ENCODE data around the gene ANOS1.
A peak's percentile ranks its signal among the peaks of the same experiment; 100 is the strongest.
"Not testable (repeated sequence)": the region's sequence is repeated elsewhere in the genome, so short reads cannot be mapped to it uniquely, and the experiment has no call there.

ANOS1 gene, protein sequence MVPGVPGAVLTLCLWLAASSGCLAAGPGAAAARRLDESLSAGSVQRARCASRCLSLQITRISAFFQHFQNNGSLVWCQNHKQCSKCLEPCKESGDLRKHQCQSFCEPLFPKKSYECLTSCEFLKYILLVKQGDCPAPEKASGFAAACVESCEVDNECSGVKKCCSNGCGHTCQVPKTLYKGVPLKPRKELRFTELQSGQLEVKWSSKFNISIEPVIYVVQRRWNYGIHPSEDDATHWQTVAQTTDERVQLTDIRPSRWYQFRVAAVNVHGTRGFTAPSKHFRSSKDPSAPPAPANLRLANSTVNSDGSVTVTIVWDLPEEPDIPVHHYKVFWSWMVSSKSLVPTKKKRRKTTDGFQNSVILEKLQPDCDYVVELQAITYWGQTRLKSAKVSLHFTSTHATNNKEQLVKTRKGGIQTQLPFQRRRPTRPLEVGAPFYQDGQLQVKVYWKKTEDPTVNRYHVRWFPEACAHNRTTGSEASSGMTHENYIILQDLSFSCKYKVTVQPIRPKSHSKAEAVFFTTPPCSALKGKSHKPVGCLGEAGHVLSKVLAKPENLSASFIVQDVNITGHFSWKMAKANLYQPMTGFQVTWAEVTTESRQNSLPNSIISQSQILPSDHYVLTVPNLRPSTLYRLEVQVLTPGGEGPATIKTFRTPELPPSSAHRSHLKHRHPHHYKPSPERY

DNA sequence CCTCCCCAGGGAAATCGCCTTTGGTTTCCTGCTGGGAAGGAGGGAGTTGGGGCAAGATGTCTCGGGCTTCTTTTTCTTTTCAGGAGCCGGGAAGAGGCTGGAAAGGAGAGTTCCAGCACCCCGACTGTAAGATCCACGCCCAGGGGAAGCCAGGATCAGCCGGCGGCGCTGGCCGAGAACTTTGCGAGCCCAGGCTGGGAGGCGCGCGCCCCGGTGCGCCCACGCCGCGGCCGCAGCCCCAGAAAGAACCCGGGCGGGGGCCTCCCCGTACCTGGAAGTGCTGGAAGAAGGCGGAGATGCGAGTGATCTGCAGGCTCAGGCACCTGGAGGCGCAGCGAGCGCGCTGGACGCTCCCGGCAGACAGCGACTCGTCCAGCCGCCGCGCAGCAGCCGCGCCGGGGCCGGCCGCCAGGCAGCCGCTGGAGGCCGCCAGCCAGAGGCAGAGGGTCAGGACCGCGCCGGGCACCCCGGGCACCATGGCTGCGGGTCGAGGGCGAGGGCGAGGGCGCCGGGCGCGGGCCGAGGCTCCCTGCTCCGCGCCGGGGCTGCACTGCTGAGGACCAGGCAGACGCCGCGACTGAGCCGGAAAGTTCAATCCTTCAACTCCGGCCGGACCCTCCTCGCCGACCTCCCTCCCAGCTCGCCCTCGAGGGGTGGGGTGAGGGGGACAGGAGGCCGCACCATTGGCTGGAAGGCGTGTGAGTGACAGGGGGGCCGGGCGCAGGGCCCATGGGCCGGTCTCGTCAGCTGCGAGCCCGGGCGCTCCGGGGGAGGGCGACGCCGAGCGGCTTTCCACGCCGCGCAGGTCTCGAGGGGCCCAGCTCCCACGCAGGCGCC, at the start of gene ANOS1:
TSS of gene ANOS1 (minus strand) at position 579 of the 837 bp plus-strand sequence. CDS start at position 478, 101 bp downstream.
- DNase-seq (ENCODE audit: low read depth): no peak

DNA sequence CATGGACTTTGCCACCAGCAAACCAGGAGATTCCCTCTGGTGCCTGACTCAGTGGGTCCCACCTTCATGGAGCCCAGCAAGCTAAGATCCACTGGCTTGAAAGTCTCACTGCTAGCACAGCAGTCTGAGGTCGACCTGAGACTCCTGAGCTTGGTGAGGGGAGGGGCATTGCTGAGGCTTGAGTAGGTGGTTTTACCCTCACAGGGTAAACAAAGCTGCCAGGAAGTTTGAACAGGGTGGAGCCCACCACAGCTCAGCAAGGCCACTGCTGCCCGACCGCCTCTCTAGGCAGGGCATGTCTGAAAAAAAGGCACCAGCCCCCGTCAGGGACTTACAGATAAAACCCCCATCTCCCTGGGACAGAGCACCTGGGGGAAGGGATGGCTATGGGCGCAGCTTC, 41.2 kb upstream of the ANOS1 start:
- DNase-seq (ENCODE audit: low read depth): no peak

DNA sequence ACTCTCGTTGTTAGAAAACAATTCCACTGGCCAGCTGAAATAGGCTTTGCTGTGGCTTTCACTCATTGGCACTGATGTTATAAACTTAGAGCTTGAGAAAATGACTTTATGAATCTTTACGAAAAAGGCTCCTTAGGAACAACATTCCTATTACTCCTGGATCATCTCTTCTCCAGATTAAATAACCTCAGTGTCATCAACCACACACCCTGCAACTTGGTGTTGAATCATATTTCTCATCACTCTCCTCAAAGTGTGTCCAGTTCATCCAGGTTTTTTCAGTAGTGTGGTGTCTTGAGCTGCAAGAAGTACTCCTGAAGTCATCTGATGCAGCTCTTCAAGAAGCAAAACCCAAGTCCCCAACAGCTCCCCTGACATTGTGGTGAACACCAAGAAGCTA, 28.1 kb upstream of the ANOS1 start:
- no peak for DNase-seq (ENCODE audit: low read depth)

DNA sequence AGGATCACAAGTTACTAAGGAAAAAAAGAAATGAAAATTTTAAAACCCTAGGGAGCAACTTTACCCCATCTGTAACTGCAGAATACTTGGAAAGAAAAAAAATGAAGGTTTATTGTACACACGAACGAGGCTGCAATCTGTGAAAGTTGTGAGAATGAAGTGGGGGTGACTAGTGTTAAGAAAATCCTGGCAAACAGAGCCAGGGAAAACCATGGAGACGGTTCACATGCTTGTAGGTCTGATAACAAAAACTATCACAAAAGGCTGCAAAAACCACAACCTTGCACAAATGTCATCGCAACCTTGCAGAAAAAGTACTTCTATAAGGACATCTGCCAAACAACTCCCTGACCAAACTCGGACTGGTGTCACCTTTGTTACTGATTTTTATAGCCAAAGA, 26.8 kb upstream of the ANOS1 start:
- DNase-seq (ENCODE audit: low read depth): not testable (repeated sequence)

DNA sequence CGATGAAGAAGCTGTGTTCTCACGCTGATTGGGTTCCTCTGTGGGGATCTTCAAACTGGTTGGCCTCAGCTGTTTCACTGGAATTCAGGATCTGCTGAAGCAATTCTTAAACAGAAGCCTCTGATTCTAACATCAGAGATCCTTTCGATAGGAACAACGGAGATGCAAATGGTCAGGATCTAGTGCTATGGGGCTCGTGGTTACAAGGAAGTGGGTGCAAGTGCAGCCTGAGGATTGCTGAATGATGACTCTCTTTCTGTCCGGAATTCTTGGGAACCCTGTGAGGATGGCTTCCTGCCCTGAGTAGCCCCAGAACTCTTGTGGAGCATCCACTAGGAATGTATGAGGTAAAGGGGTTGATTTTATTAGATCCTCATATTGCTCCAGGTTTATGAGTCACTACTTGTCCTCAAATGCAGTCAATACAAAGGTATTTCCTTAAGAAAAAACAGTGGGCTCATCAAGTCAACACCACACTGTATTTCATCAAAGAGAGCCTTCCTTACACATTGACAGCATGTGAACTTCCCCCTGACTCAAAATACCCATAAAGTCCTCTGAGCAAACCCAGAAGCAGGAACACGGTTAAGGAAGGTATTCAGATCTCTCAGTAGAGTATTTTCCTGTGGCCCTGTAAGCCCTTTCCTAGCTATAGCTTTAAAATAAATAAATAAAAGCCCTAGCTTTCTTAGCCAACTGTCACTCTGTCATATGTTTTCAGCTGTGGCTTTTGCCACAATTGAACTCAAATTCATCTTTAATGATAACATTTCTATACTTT, 25.9 kb upstream of the ANOS1 start:
- not testable (repeated sequence) for DNase-seq (ENCODE audit: low read depth)

DNA sequence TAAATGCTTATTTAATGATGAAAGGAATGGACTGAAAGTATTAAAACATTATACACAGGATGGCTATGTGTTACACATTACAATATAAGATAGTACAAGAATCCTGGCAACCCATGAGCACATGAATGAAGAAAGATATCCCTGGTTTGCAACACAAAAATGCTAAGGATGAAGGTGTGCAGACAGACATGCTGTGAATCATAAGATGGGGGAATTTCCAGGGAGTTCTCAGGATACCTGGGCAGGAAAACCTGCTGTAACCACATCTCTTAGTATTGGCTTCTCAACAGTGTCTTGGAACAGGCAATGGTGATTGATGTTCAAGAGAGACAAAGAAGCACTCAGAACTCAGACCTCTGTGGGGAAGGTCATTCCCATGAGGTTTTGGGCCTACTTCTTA, 23.9 kb upstream of the ANOS1 start:
- no peak for DNase-seq (ENCODE audit: low read depth)

DNA sequence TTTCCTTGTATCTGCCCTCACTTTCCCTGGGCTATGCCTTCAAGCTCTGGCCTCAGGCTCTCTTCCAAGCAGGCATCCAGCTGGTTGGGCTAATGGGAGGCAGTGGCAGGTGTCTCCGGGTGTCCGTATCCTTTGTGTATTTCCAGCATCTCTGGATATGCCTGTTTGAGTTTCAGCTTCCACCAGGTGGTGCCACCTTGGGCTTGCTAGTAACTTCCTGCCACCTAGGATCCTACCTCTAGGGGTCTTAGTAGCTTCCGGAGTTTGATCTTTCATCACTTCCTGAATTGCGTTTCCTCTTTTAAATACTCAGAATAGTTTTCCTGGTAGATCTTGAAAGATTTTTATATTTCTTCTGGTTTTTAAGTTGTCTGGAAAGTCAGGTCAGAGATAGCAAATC, 23.2 kb upstream of the ANOS1 start:
- no peak for DNase-seq (ENCODE audit: low read depth)

DNA sequence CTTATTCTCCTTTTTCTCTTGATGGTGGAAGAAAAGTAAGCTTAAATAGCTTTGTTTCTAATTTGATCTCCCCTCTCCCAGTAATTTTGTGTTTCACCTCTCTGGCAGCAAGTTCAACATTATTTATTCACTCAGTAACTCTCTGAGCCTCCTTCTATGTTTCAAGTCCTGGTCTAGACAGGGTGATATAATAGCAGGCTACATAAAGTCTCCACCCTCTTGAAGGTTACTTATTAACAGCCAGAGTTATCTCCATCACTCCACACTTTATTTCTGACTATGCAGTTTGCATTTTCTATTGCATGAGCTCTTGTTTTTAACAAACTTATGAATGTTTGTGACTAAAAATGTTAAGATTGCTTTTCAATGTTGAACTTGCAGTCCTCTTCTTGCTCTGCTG, 17.8 kb upstream of the ANOS1 start:
- no peak for DNase-seq (ENCODE audit: low read depth)

DNA sequence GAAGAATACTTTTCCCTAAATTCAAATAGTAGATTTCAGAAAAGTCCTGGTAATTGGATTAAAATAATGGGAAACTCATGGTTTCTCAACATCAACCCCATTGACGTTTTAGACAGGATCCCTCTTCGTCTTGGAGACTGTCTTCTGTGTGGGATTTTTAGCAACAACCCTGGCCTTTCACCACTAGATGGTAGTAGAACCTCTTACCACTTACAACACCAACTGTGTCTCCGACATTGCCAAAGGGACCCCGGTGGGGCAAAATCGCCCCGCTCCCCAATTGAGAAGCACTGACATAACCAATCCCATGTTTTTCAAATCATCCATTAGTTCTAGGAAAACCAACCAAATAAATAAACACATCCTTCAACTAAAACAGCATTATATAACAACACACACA, 16.9 kb upstream of the ANOS1 start:
- DNase-seq (ENCODE audit: low read depth): peak; percentile 3

DNA sequence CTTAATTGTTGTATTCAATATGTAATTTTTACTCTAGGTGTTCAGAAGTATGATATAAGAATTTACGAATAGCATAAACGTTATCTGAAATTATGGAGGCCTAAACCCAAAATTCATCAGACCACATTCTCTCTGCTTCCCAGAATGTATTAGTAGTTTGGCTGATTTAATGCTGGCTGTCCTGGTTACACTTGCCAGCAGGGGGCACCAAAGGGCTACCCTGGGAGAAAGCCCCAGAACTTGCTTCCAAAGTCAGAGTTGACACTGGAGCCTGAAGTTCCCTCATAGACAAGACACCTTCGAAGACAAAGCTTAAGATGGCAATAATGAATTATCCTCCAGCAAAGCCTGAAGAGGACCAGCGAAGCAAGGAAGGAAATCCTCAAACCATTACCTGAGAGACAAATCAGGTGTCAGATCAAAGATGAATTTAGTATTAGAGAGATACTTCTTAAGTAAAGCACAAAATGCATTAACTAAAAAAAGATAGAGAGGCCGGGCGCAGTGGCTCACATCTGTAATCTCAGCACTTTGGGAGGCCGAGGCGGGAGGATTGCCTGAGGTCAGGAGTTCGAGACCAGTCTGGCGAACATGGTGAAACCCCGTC, 11.3 kb upstream of the ANOS1 start:
- DNase-seq (ENCODE audit: low read depth): no peak

DNA sequence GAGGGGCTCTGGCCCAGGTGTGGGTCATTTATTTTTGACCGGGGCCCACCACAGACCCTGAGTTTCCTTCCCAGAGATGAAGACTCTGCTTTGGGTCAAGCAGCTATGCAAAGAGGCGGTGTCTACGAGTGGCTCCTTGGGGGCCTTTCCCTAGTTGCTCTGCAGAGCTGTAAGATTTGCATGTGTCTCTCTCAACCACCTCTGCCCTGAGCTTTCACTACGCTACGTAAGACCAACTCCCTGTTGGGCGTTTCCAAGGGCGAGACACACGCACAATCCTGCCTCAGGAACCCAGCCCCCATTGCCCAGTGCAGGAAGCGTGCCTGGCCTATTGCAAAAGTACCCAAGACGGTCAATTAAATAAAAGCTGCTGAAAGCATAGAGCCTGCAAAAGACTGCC, 10.0 kb upstream of the ANOS1 start:
- no peak for DNase-seq (ENCODE audit: low read depth)

DNA sequence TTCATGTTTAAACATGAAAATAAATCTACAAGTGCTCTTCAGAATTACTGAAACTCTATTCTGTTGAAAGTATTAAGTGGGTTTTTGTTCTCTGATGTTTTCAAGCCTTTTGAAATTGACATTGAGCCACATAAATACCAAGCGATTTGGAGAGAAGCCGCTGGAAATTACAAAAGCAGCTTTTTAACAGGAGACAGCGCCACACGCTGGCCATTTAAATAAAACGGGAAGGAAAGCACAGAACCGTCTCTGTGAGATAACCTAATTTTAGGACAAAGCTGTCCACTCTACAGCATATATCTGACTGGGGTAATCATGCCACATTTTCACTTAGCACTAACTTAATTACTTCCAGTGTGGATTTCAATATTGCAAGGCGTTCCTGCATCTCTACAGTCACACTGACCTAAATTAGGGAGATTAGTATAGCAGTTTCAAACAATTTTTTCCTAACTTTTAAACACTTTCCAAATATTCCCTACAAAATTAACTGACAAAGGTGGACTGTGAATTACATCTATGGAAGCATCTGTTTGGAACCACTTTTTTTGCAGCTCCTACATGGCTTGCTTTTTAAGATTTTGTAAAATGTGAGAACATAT, 6.8 kb upstream of the ANOS1 start:
- DNase-seq (ENCODE audit: low read depth): peak; percentile 10

DNA sequence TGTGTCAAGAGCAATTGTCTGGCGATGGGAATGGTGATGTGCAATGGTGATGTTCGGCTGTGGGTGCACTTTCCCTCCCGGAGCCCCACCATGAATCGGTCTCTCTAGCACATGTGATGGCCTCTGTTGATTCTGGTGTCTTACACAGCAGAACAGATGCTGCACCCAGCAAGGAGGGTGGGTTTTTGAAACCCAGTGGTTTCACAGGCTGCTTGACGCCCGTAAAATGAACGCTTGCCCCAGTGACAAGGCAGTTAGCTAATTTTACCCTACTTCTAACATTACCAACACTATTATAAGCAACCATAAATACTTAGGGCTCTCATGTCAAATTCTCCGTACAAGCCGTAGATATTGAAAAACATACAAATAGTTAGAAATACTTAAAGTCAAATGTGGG, 5.9 kb upstream of the ANOS1 start:
- DNase-seq (ENCODE audit: low read depth): no peak

DNA sequence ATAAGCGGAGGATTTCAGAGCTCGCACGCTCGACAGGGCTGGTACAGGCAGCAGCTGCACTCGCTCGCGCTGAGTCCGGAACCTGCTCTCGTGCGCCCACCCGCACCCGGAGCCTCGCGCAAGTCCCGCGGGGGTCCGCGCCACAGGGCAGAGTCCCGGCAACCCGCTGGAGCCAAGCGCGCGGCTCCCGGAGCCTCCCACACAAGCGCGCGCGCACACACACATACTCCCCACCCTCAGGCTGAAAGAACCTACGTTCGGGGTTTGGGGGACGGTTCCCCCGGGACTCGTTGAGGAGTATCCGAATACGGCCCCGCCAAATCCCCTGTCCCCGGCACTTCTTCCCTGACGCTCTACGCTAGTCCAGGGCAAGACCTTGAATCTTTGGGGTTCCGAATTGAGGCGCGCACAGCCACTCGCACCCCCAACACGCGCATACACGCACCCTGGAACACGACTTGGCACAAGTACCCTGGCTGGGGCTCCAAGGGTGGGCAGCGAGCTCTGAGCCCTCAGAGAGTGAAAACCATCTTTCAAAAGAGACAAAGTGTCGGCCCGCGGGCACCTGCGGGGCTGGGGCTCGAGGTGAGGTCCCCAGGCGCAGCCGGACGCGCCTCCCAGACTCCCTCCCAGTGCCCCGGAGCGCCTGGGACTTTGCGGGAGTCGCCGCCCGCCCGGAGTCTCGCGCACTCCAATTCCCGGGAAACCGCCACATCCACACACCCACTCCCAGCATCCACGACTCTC, 952 bp downstream of the ANOS1 start:
- DNase-seq (ENCODE audit: low read depth): no peak

DNA sequence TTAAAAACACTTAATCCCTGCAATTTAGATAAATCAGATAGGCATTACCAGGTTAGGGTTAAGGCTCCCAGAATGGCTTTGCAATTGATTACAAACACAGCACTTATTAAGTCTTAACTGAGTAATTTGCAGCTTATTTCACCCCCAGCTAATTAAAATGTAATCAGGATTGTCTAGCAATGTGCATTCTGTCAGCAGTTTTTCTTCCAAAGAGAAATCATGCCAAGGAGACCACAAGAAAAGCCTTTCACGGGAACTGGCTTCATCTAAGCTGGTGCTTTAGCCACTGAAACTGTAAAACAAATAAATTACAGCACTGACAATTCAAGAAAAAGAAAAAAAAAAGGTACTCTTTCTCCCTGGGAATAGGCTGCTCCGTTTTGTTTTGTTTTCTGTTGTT, 2.1 kb downstream of the ANOS1 start:
- DNase-seq (ENCODE audit: low read depth): no peak

DNA sequence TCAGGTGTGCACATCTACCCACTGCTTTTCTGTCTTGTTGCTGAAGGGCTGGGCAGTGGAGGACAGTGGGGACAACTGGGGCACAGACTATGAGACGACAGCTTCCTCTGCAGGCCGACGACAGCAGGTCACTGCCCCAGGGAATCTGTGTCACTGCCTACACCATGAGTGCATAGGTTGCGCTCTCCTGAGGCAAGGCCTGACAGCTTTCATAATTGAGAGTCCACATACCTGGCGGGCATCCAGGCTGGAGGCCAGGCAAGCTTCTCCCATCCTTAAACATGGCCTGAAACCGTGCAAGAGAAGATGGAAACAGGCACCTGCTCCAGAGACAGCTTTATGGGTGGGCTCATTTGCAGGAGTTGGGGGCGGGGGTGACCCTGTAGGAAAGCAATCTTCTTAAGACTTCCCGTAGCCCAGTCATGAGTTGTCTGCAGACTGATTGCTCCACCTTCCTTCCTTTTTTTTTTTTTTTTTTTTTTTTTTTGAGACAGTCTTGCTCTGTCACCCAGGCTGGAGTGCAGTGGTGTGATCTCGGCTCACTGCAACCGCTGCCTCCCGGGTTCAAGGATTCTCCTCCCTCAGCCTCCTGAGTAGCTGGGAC, 2.9 kb downstream of the ANOS1 start:
- no peak for DNase-seq (ENCODE audit: low read depth)

DNA sequence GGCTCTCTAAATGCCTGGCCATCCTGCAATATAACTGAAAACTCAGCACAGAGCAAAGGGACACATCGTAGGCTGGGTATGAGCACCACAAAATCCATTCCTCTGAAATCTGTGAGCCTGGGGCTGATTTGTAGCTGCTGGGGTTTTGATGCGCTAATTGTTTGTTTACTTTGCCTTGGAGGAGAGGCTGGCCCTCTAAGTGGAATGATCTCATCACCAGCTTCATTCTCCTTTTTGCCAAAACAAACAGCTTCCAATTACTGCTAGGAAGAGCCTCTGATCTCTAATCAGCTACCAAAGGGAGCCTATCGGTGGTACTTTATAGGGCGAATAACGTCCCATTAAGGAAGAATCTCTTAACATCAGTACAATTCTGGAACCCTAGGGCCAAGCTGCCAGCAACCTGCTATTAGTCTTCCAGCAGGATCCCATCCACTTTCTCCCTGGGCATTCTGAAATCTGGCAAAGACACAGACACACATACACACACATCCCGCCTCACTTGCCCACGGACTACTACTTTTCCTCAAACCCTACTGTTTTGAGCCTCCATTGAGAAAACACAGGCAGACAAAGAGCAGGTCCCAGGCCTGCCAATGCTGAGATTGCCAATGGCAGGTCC, 5.8 kb downstream of the ANOS1 start:
- peak; percentile 3 for DNase-seq (ENCODE audit: low read depth)

DNA sequence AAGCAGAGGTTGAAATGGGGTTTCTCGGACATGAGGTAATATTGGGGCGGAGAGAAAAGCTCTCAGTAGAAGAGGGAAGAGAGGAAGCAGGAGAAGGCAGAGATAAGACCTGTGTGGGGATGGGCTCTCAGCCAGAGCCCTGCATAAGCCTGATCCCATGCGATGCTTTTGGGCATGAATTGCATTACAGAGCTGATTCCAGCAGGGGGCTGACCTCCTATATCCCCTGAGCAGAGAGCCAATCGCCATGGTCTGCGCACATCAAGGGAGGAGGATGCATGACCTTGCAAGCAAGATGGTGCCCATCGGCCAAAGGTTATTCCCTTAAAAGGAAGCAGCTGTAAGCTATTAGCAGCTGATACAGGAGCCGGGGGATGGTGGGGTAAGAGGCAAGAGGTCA, 7.6 kb downstream of the ANOS1 start:
- no peak for DNase-seq (ENCODE audit: low read depth)

DNA sequence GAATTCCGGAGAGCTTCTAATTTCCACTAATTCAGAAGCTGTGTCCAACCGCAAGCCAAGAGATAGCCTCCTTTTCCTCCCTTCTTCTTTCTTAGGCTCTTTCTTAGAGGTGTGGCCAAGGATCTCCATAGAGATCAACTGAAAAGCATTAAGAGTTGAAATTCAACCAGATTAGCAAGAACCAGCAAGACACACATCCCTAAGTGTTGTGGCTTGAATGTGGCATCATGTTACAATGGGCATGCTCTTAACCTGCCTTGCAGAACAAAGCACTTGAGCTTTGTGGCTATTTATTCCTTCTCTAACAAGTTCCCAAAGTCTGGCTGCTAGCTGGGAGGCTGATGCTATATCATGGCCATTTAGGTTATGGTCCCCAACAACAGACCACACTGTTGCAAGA, 10.4 kb downstream of the ANOS1 start:
- no peak for DNase-seq (ENCODE audit: low read depth)

DNA sequence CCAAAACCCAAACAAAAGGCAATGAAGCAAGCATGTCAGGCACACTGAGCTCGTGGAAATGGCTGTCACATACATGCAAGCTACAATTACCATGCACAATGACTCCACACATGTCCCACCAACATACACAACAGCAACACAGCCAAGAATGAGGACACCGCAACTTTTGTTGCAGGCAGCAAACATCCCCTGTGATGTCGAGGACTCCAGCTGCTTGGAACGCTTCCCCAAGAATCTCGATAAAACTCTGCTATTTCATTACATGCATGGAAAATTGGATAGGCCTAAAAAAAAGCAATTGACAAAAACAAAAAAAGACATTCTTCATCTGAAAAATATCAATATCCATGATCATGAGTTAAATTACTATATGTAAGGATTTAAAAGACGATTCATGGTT, 11.8 kb downstream of the ANOS1 start:
- DNase-seq (ENCODE audit: low read depth): no peak

All from fibroblast of gingiva (primary cell).